GM12864 (cell line): Measurements from ENCODE around the gene SHISAL2B.

Experiments
- DNase-seq: peaks from one replicate; pipeline ENCODE4 v3.0.0-alpha.2; 2011; ENCODE audit warnings: low read depth
- H3K4me3 ChIP-seq: 2 replicates; pipeline ENCODE4 v1.5.1; 2011; ENCODE audit warnings: mild to moderate bottlenecking, low read depth, low read length, control low read depth
- TF ChIP-seq, protein P1 (sequence below): IDR thresholded peaks from 2 replicates; pipeline ENCODE4 v1.5.1; 2011; ENCODE audit warnings: low read depth, mild to moderate bottlenecking, moderate library complexity, low read length, control low read depth, inconsistent platforms; ENCODE audit errors: missing control alignments

SHISAL2B gene

DNA sequence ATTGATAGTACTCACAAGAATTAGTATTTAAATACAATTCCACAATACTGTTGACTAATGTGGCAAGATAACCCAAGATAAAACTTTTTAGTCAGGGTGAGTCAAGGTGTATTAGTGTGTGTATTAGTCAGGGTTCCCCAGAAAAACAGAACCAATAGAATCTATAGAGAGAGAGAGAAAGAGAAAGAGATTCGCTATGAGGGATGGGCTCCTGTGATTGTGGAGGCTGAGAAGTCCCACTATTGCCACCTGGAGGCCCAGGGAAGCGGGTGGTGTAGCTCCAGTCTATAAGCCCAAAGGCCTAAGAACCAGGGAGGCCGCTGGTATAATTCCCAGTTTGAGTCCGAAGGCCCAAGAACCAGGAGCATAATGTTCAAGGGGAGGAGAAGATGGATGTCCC lies 10.0 kb upstream of the SHISAL2B start:
- TF ChIP-seq, protein P1, sequence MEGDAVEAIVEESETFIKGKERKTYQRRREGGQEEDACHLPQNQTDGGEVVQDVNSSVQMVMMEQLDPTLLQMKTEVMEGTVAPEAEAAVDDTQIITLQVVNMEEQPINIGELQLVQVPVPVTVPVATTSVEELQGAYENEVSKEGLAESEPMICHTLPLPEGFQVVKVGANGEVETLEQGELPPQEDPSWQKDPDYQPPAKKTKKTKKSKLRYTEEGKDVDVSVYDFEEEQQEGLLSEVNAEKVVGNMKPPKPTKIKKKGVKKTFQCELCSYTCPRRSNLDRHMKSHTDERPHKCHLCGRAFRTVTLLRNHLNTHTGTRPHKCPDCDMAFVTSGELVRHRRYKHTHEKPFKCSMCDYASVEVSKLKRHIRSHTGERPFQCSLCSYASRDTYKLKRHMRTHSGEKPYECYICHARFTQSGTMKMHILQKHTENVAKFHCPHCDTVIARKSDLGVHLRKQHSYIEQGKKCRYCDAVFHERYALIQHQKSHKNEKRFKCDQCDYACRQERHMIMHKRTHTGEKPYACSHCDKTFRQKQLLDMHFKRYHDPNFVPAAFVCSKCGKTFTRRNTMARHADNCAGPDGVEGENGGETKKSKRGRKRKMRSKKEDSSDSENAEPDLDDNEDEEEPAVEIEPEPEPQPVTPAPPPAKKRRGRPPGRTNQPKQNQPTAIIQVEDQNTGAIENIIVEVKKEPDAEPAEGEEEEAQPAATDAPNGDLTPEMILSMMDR: peak; percentile 12
- DNase-seq: no peak
- no peak overlapping the region for H3K4me3 ChIP-seq

DNA sequence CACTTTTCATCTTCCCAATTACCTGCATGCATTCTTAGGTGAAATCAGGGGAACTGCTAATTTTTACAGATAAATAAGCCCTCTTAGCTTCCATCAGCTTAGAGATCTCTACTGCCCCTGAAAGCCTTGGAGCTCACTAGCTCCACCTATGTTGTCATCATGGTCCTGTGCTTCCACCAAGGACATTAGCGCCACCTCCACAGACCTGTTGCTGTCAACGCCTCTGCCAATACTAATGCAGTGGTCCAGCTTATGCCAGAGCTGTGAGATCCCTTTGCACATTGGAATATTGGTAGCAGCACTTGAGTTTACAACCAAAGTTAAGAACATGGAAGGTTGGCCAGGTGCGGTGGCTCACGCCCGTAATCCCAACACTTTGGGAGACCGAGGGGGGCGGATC lies 7.7 kb upstream of the SHISAL2B start:
- TF ChIP-seq, protein P1: peak; percentile 19
- no peak for DNase-seq
- H3K4me3 ChIP-seq: no peak overlapping the region

DNA sequence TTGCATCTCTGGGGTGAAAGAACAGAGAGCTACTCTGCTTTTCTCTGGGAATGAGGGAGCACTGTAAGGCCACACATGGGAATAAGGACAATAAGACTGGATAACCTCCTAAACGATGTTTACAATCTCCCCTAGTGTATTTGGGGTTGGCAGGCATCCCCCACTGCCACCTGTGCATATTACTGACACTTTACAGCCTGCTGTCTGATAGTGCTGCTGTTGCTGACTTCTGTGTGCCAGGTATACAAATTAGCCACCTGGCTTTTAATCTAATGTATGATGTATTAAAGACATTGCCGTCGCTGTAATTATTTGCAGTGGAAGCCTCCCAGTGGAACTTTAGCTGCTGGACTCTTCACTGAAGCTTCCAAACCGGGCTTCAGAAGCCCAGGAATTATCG lies 4.4 kb upstream of the SHISAL2B start:
- DNase-seq: no peak
- H3K4me3 ChIP-seq: no peak overlapping the region
- TF ChIP-seq, protein P1: no peak

DNA sequence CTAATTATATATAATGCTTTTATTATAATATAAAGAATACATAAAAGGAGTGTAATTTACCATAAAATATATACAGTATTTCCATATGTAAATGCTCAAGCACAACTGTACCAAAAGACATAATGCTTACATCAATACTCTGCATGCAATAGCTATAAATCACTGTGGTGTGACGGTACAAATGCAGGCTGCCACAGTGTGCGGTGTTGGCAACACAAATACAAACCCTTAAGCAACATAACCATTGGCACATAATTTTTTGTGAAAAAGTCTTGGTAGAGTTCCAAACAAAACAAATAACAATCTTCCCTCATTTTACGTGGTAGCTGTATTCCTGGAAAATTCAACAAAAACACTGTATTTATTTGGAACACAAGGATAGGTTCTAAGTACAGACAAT lies 1.9 kb upstream of the SHISAL2B start:
- DNase-seq: no peak
- TF ChIP-seq, protein P1: no peak
- H3K4me3 ChIP-seq: no peak overlapping the region

DNA sequence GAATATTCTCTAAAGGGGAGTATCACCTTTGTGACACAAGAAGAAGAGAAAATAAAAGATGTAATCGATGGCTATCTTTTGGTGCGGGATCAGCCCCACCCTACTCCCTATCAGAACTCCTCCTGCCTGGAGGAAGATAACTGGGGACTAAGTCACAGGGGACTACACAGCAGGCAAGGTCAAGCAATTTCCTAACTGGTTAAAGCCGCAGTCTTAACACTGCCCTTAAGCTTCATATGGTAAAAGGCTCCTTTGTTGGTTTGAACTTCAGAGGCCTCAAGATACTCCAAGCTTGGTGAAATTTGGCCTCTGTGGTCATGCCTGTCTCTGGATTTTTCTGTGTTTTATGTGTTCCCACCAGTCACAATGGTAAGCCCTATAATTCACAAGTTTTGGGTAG lies 1.3 kb upstream of the SHISAL2B start:
- TF ChIP-seq, protein P1: no peak
- no peak overlapping the region for H3K4me3 ChIP-seq
- no peak for DNase-seq

DNA sequence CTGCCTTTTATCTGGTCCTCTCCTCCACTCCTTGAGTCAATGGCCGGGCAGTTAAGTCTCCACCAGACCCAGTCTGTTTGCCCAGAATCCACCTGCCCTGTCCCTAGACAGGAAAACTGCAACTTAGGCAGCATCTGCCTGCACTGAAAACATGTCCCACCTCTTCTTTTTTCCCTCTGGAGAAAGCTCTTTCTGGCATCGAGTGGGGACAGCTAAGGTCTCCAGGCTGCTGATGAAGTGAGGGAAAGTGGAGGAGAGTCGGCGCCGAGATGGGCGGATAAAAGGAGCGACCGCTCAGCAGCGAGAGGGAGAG lies 243 bp upstream of the SHISAL2B start:
- no peak overlapping the region for H3K4me3 ChIP-seq
- DNase-seq: no peak
- TF ChIP-seq, protein P1: no peak

DNA sequence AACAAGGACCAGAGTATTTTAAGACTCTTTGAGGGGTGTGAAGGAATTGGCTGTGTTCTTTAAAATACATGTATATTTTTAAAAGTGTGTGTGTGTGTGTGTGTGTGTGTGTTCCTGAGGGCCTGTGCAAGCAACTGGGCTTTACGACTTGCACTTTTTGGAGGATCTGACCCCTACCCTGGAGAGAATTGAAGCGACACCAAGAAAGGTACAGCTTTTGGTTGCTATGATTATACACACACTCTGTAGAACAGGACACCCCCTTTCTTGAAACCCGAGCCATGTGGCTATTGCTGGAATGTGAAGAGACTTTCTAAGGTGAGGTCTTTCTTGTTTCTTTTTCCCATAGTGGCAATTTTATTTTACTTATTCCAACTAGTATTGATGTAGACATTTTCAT lies 988 bp downstream of the SHISAL2B start:
- DNase-seq: no peak
- TF ChIP-seq, protein P1: no peak
- no peak overlapping the region for H3K4me3 ChIP-seq
